DND-41 (cell line): ENCODE measurements around the gene DIAPH3.

ENCODE experiments used
- ATAC-seq: fragments of 200-7000 bp; cut with Tn5 transposase; 3 replicates; pipeline ENCODE4 v1.9.1; 2021; ENCODE audit warnings: low read depth; ENCODE audit not compliant: insufficient read depth
- DNase-seq: peaks from one replicate; pipeline ENCODE4 v3.0.0-alpha.2; 2020
- H2AFZ ChIP-seq: 2 replicates; pipeline ENCODE4 v1.6.0; 2012; ENCODE audit warnings: low read depth, low read length
- H3K27ac ChIP-seq: 2 replicates; pipeline ENCODE4 v1.5.1; 2012; ENCODE audit warnings: low read length, inconsistent platforms
- H3K27me3 ChIP-seq: fragments of 200-600 bp; sonication (generic); 2 replicates; pipeline ENCODE4 v1.6.0; 2012; ENCODE audit warnings: low read length, mild to moderate bottlenecking, inconsistent platforms; ENCODE audit not compliant: insufficient read depth, poor library complexity
- H3K36me3 ChIP-seq: 2 replicates; pipeline ENCODE4 v1.5.1; 2012; ENCODE audit warnings: low read length, inconsistent platforms; ENCODE audit not compliant: insufficient read depth
- H3K4me1 ChIP-seq: 2 replicates; pipeline ENCODE4 v1.5.1; 2012; ENCODE audit warnings: mild to moderate bottlenecking, low read length; ENCODE audit not compliant: insufficient read depth
- H3K4me2 ChIP-seq: 2 replicates; pipeline ENCODE4 v1.6.0; 2012; ENCODE audit warnings: mild to moderate bottlenecking, moderate library complexity, low read length, inconsistent platforms; ENCODE audit not compliant: insufficient read depth
- H3K4me3 ChIP-seq, 2 experiments: fragments of 200-600 bp in 1 of 2; shearing (Covaris generic) in 1 of 2; 2 replicates each; pipeline ENCODE4 v1.5.1; 2012 to 2016; ENCODE audit warnings: inconsistent platforms in 2 of 2, low read length in 2 of 2, mild to moderate bottlenecking in 2 of 2, low read depth in 1 of 2, moderate library complexity in 1 of 2
- H3K79me2 ChIP-seq: 2 replicates; pipeline ENCODE4 v1.6.0; 2012; ENCODE audit warnings: low read length, inconsistent platforms; ENCODE audit not compliant: insufficient read depth
- H3K9ac ChIP-seq: 2 replicates; pipeline ENCODE4 v1.6.0; 2012; ENCODE audit warnings: low read depth, mild to moderate bottlenecking, inconsistent platforms, low read length, moderate library complexity
- H3K9me3 ChIP-seq: 2 replicates; pipeline ENCODE4 v1.5.1; 2012; ENCODE audit warnings: low read length, moderate library complexity, mild to moderate bottlenecking, inconsistent platforms; ENCODE audit not compliant: insufficient read depth, severe bottlenecking
- H4K20me1 ChIP-seq: 2 replicates; pipeline ENCODE4 v1.6.0; 2012; ENCODE audit warnings: low read length; ENCODE audit not compliant: insufficient read depth
- CTCF ChIP-seq: IDR thresholded peaks from 2 replicates; pipeline ENCODE4 v1.5.1; 2012; ENCODE audit warnings: borderline replicate concordance, low read length, moderate library complexity, mild to moderate bottlenecking; ENCODE audit not compliant: poor library complexity, severe bottlenecking; ENCODE audit errors: extremely low read depth
- EZH2 ChIP-seq: IDR thresholded peaks from 3 replicates; pipeline ENCODE4 v1.6.1; 2012; ENCODE audit warnings: borderline replicate concordance, low read depth, mild to moderate bottlenecking, moderate library complexity, low read length, inconsistent platforms; ENCODE audit not compliant: severe bottlenecking

DIAPH3 gene

GRCh38 chr13:60000081-60000480 lies 163.6 kb downstream of the DIAPH3 start:
- Histone ChIP-seq H3K36me3 (peaks cover 13% of the 10 kb centered on the region), H3K9ac (no peak overlapping the region), H3K27ac (no peak overlapping the region), H2AFZ (no peak overlapping the region), H3K27me3 (no peaks in the 10 kb centered on the region), H4K20me1 (no peaks in the 10 kb centered on the region), H3K9me3 (no peaks in the 10 kb centered on the region), H3K4me1 (no peaks in the 10 kb centered on the region), H3K79me2 (no peaks in the 10 kb centered on the region), H3K4me2 (no peak overlapping the region), H3K4me3 (no peak overlapping the region)
- no peak for ATAC-seq
- DNase-seq, result no peak
- TF ChIP-seq CTCF, result no peak
- TF ChIP-seq EZH2, result no peak

GRCh38 chr13:59997976-59998375 lies 165.8 kb downstream of the DIAPH3 start:
- DNase-seq (no peak), ATAC-seq (no peak)
- Histone ChIP-seq H3K27me3 (no peaks in the 10 kb centered on the region), H3K79me2 (no peaks in the 10 kb centered on the region), H3K4me2 (no peak overlapping the region), H3K27ac (no peak overlapping the region), H3K9ac (no peak overlapping the region), H3K36me3 (peaks cover 11% of the 10 kb centered on the region), H3K4me3 (no peak overlapping the region), H3K4me1 (no peaks in the 10 kb centered on the region), H2AFZ (no peak overlapping the region), H3K9me3 (no peaks in the 10 kb centered on the region), H4K20me1 (no peaks in the 10 kb centered on the region)
- no peak for TF ChIP-seq EZH2
- no peak for TF ChIP-seq CTCF

- Histone ChIP-seq H3K4me2 (no peak overlapping the region), H3K27me3 (no peaks in the 10 kb centered on the region), H3K9ac (no peak overlapping the region), H3K27ac (no peak overlapping the region), H2AFZ (no peak overlapping the region), H3K79me2 (no peaks in the 10 kb centered on the region), H3K4me3 (no peak overlapping the region), H3K36me3 (peaks cover 6% of the 10 kb centered on the region), H3K9me3 (no peaks in the 10 kb centered on the region), H4K20me1 (no peaks in the 10 kb centered on the region), H3K4me1 (no peaks in the 10 kb centered on the region)
- TF ChIP-seq EZH2 (no peak), CTCF (no peak)
- no peak for DNase-seq
- ATAC-seq, result no peak
Measured at GRCh38 chr13:59996461-59996980, 167.2 kb downstream of the DIAPH3 start.

GRCh38 chr13:59991395-59991794 lies 172.3 kb downstream of the DIAPH3 start:
- no peaks in the 10 kb centered on the region for H3K9me3 ChIP-seq
- no peaks in the 10 kb centered on the region for H3K4me1 ChIP-seq
- H3K9ac ChIP-seq, result no peak overlapping the region
- no peak overlapping the region for H3K27ac ChIP-seq
- H3K4me3 ChIP-seq, result no peak overlapping the region
- DNase-seq (no peak), ATAC-seq (no peak)
- no peak overlapping the region for H3K4me2 ChIP-seq
- no peaks in the 10 kb centered on the region for H3K27me3 ChIP-seq
- H2AFZ ChIP-seq, result no peak overlapping the region
- H3K36me3 ChIP-seq, result peaks cover 35% of the 10 kb centered on the region
- H4K20me1 ChIP-seq, result no peaks in the 10 kb centered on the region
- TF ChIP-seq CTCF (no peak), EZH2 (no peak)
- no peaks in the 10 kb centered on the region for H3K79me2 ChIP-seq
